GM12891 (cell line): Measurements from ENCODE around the gene PAQR7.

Experiments used
- POLR2A ChIP-seq: IDR thresholded peaks from 2 replicates; pipeline ENCODE4 v1.6.1; 2011; ENCODE audit warnings: low read depth, low read length, control low read depth
- TAF1 ChIP-seq: IDR thresholded peaks from 2 replicates; pipeline ENCODE4 v1.6.1; 2011; ENCODE audit warnings: low read depth, low read length, control low read depth

DNA sequence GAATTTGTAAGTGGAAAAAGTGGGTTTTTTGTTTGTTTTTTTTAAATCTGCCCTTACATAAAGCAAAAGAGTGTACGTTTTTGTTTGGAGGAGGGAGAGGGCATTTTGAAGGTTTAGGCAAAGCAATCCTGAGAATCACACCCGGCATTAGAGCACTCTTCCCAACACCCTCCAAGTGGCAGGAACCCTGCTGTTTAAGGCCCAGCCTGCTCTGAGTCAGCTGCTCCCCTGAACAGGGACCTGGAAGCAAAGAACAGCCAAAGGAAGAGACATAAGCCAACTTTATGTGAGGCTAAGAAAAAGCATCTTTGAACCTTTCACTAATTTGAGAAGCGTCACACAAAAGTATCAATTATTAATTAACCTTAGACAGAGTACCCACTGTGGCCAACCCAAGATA is 38.8 kb downstream of the PAQR7 start:
- TF ChIP-seq TAF1 (no peak), POLR2A (no peak)
